NB4 (cell line): ENCODE data around the gene MYOZ3.

Experiments used
- DNase-seq: peaks from one replicate; pipeline ENCODE4 v3.0.0; 2010; ENCODE audit warnings: low read depth
- H3K4me3 ChIP-seq: one replicate; pipeline ENCODE4 v1.5.1; 2011; ENCODE audit warnings: mild to moderate bottlenecking, low read depth, low read length, moderate library complexity
- CTCF ChIP-seq: IDR thresholded peaks from one replicate; pipeline ENCODE4 v1.5.1; 2012; ENCODE audit warnings: low read depth, low read length
- MAX ChIP-seq: IDR thresholded peaks from 2 replicates; pipeline ENCODE4 v1.6.1; 2011; ENCODE audit warnings: low read depth, low read length
- MYC ChIP-seq: IDR thresholded peaks from 2 replicates; pipeline ENCODE4 v1.6.1; 2011; ENCODE audit warnings: low read depth, low read length
- POLR2A ChIP-seq: IDR thresholded peaks from 2 replicates; pipeline ENCODE4 v1.6.1; 2011; ENCODE audit warnings: mild to moderate bottlenecking; ENCODE audit not compliant: insufficient read length; ENCODE audit errors: extremely low read depth

Gene MYOZ3

GRCh38 chr5:150621301-150621700 is 39.8 kb upstream of the MYOZ3 start:
- H3K4me3 ChIP-seq, result no peak overlapping the region
- no peak for DNase-seq
- TF ChIP-seq MAX, result no peak
- TF ChIP-seq CTCF, result no peak
- TF ChIP-seq POLR2A, result no peak

- H3K4me3 ChIP-seq, result no peak overlapping the region
- TF ChIP-seq POLR2A (no peak), MYC (no peak), MAX (no peak), CTCF (no peak)
- no peak for DNase-seq
Measured at GRCh38 chr5:150622157-150622556, 38.9 kb upstream of the MYOZ3 start.

- TF ChIP-seq MAX (no peak), MYC (no peak), CTCF (no peak), POLR2A (no peak)
- H3K4me3 ChIP-seq, result no peak overlapping the region
- DNase-seq, result no peak
Measured at GRCh38 chr5:150623152-150623877, 37.7 kb upstream of the MYOZ3 start.

GRCh38 chr5:150623878-150624216 is 37.2 kb upstream of the MYOZ3 start:
- no peak for DNase-seq

GRCh38 chr5:150624334-150625163 is 36.5 kb upstream of the MYOZ3 start:
- TF ChIP-seq MYC, result no peak
- peak; percentile 43 for DNase-seq
- H3K4me3 ChIP-seq, result no peak overlapping the region

More at GRCh38 chr5:150623878-150624216, 37.2 kb upstream of the MYOZ3 start:
- TF ChIP-seq CTCF (no peak), MYC (no peak), MAX (no peak), POLR2A (no peak)
- no peak overlapping the region for H3K4me3 ChIP-seq

- no peak for DNase-seq
- no peak overlapping the region for H3K4me3 ChIP-seq
- TF ChIP-seq CTCF (no peak), POLR2A (no peak), MYC (no peak), MAX (no peak)
Measured at GRCh38 chr5:150625164-150625535, 35.9 kb upstream of the MYOZ3 start.
